Small intestine (tissue), 16 donors: ENCODE measurements around the gene GGT6. TPM values are rescaled to one million over a fixed set of nuclear protein-coding genes. Genes with fewer than 3 reads are reported as not detected.
A peak's percentile ranks its signal among the peaks of the same experiment; 100 is the strongest.
"Not testable (repeated sequence)": the region's sequence is repeated elsewhere in the genome, so short reads cannot be mapped to it uniquely, and the experiment has no call there.

Experiments used
- DNase-seq, 2 donors: peaks; one replicate each; pipeline versions ENCODE4 v3.0.0 to v3.0.0-alpha.2; 2013
- FAIRE-seq: peaks from 2 replicates; lab custom pipeline; 2012; peaks lifted over from hg19 to GRCh38; lab: Jason Lieb, UNC
- H3K27ac ChIP-seq, 3 donors: one replicate each; pipeline ENCODE4 v1.5.1; 2013; ENCODE audit warnings: low read length in 2 of 3, mild to moderate bottlenecking in 2 of 3, control low read depth in 1 of 3, inconsistent platforms in 1 of 3, low read depth in 1 of 3, moderate library complexity in 1 of 3
- H3K27me3 ChIP-seq, 3 donors: one replicate each; pipeline ENCODE4 v1.6.1; 2013; ENCODE audit warnings: low read length in 3 of 3, inconsistent platforms in 1 of 3; ENCODE audit not compliant: control insufficient read depth in 3 of 3, insufficient read depth in 3 of 3
- H3K36me3 ChIP-seq, 3 donors: one replicate each; pipeline ENCODE4 v1.6.1; 2013; ENCODE audit warnings: low read length in 3 of 3, inconsistent platforms in 1 of 3, low read depth in 1 of 3, mild to moderate bottlenecking in 1 of 3, moderate library complexity in 1 of 3; ENCODE audit not compliant: control insufficient read depth in 3 of 3, insufficient read depth in 2 of 3
- H3K4me1 ChIP-seq, 3 donors: one replicate each; pipeline ENCODE4 v1.6.1; 2013; ENCODE audit warnings: low read length in 2 of 3, inconsistent platforms in 1 of 3, low read depth in 1 of 3, mild to moderate bottlenecking in 1 of 3, moderate library complexity in 1 of 3; ENCODE audit not compliant: control insufficient read depth in 3 of 3, insufficient read depth in 2 of 3
- H3K4me3 ChIP-seq, 3 donors: one replicate each; pipeline ENCODE4 v1.5.1; 2013; ENCODE audit warnings: low read length in 3 of 3, control low read depth in 1 of 3, inconsistent platforms in 1 of 3, low read depth in 1 of 3, mild to moderate bottlenecking in 1 of 3, moderate library complexity in 1 of 3
- H3K9me3 ChIP-seq, 2 donors: one replicate each; pipeline ENCODE4 v1.6.1; 2013; ENCODE audit warnings: low read depth in 1 of 2, low read length in 1 of 2; ENCODE audit not compliant: control insufficient read depth in 2 of 2, insufficient read depth in 1 of 2
- WGBS, 3 donors: extraction: QIAGEN DNeasy Blood & Tissue Kit; methylation state at CpG; one replicate each; pipeline ENCODE4 v1.1.7; 2013; 5-methylcytosine and 5-hydroxymethylcytosine counted together
- long read RNA-seq, 10 donors: transcript quantifications; one replicate each; lab custom pipeline, GENCODE V29; 2026
- polyA plus RNA-seq, 4 donors: library from polyadenylated mRNA; stranded (reverse) in 3 of 4; unstranded in 1 of 4; fragments of 200-250 nt in 3 of 4; fragments of 120-200 nt in 1 of 4; gene quantifications; one replicate each; pipeline versions ENCODE4 v1.2.1 to v1.2.3, GENCODE V29; 2013
- donor health status: healthy with polysubstance abuse.
- donor health status: control.
- donor health status: control.
- donor health status: Bipolar disorder and iron deficiency.
- donor health status: healthy.

GGT6 gene
- polyA plus RNA-seq, result 10 to 100 TPM in 3 of 4 donors, 1 to 10 TPM in 1; 4.5 to 63.9 (median 21.4) TPM
- long read RNA-seq, donor 1, result 0 reads
- long read RNA-seq, donor 2, result 0 reads
- long read RNA-seq, donor 3, result 0 reads
- long read RNA-seq, donor 4, result 0 reads
- long read RNA-seq, donor 5, result 0 reads
- long read RNA-seq, donor 6, result 0 reads
- long read RNA-seq, donor 7, result 0 reads
- long read RNA-seq, donor 8, partial matches to known transcripts, result 0 of 1 reads
- long read RNA-seq, donor 8, other reads (novel, unspliced or antisense), result 0 of 1 reads
- long read RNA-seq, donor 9, result 0 reads
- long read RNA-seq, donor 10, partial matches to known transcripts, result 0 of 1 reads
- long read RNA-seq, donor 10, other reads (novel, unspliced or antisense), result 0 of 1 reads

GRCh38 chr17:4560421-4560820 is at the start of gene GGT6:
TSS of gene GGT6 (minus strand) at chr17:4560577. CDS start at chr17:4560521, 56 bp downstream.
- H3K27me3 ChIP-seq, result no peaks in the 10 kb centered on the region
- peak within 1 kb of the TSS; percentile 53 to 90 (median 84) for H3K27ac ChIP-seq
- WGBS, 3 donors, result 21 to 62% (median 52%) methylated on average over 12 of the region's 12 CpGs
- H3K4me3 ChIP-seq, result peak within 1 kb of the TSS in 2 of 3 donors; percentile 32 to 50
- H3K36me3 ChIP-seq, result no peaks in the 10 kb centered on the region
- H3K9me3 ChIP-seq, result no peaks in the 10 kb centered on the region
- FAIRE-seq (no peak), DNase-seq (peak; percentile 54 to 87)
- peaks cover 9 to 45% (median 9%) of the 10 kb centered on the region in 3 donors for H3K4me1 ChIP-seq

GRCh38 chr17:4610162-4610561 is 49.8 kb upstream of the GGT6 start:
- Histone ChIP-seq H3K9me3 (no peaks in the 10 kb centered on the region), H3K4me3 (no peak overlapping the region), H3K4me1 (peaks cover 0 to 46% (median 4%) of the 10 kb centered on the region in 3 donors), H3K27ac (peak overlapping the region in 1 of 3 donors; percentile 76), H3K36me3 (peaks cover 0 to 10% (median 0%) of the 10 kb centered on the region in 3 donors), H3K27me3 (no peaks in the 10 kb centered on the region)
- FAIRE-seq, result no peak
- WGBS, 3 donors, result 27 to 57% (median 36%) methylated on average over 5 of the region's 5 CpGs
- peak; percentile 60 to 66 for DNase-seq

GRCh38 chr17:4609761-4610160 is 49.4 kb upstream of the GGT6 start:
- peak overlapping the region in 1 of 3 donors; percentile 76 for H3K27ac ChIP-seq
- DNase-seq (no peak), FAIRE-seq (no peak)
- H3K36me3 ChIP-seq, result peaks cover 0 to 10% (median 0%) of the 10 kb centered on the region in 3 donors
- no peaks in the 10 kb centered on the region for H3K9me3 ChIP-seq
- 50 to 82% (median 60%) methylated on average over 7 of the region's 7 CpGs for WGBS, 3 donors
- no peaks in the 10 kb centered on the region for H3K27me3 ChIP-seq
- H3K4me3 ChIP-seq, result no peak overlapping the region
- peaks cover 0 to 46% (median 4%) of the 10 kb centered on the region in 3 donors for H3K4me1 ChIP-seq

GRCh38 chr17:4607773-4608187 is 47.4 kb upstream of the GGT6 start:
- H3K27ac ChIP-seq, result peak overlapping the region in 2 of 3 donors; percentile 57 to 78
- H3K4me1 ChIP-seq, result peaks cover 0 to 46% (median 4%) of the 10 kb centered on the region in 3 donors
- no peaks in the 10 kb centered on the region for H3K9me3 ChIP-seq
- peak; percentile 40 to 75 for DNase-seq
- no peaks in the 10 kb centered on the region for H3K27me3 ChIP-seq
- peaks cover 0 to 14% (median 0%) of the 10 kb centered on the region in 3 donors for H3K36me3 ChIP-seq
- FAIRE-seq, result no peak
- 2 to 7% (median 3%) methylated on average over 9 of the region's 9 CpGs for WGBS, 3 donors
- H3K4me3 ChIP-seq, result no peak overlapping the region

GRCh38 chr17:4607261-4607741 is 46.9 kb upstream of the GGT6 start:
- H3K27ac ChIP-seq, result peak overlapping the region in 2 of 3 donors; percentile 57 to 78
- FAIRE-seq (no peak), DNase-seq (peak in 1 of 2 donors; percentile 71)
- 64 to 75% (median 72%) methylated on average over 25 of the region's 25 CpGs for WGBS, 3 donors
- no peak overlapping the region for H3K4me3 ChIP-seq
- peaks cover 0 to 46% (median 4%) of the 10 kb centered on the region in 3 donors for H3K4me1 ChIP-seq
- peaks cover 0 to 14% (median 0%) of the 10 kb centered on the region in 3 donors for H3K36me3 ChIP-seq
- no peaks in the 10 kb centered on the region for H3K27me3 ChIP-seq
- H3K9me3 ChIP-seq, result no peaks in the 10 kb centered on the region

GRCh38 chr17:4605826-4606225 is 45.4 kb upstream of the GGT6 start:
- Histone ChIP-seq H3K9me3 (no peaks in the 10 kb centered on the region), H3K27ac (peak overlapping the region in 2 of 3 donors; percentile 12 to 13), H3K27me3 (no peaks in the 10 kb centered on the region), H3K4me3 (no peak overlapping the region), H3K36me3 (peaks cover 0 to 16% (median 0%) of the 10 kb centered on the region in 3 donors), H3K4me1 (peaks cover 0 to 45% (median 4%) of the 10 kb centered on the region in 3 donors)
- WGBS, 3 donors, result 37 to 50% (median 39%) methylated on average over 11 to 12 of the region's 12 CpGs
- FAIRE-seq (no peak), DNase-seq (peak; percentile 23 to 65)

- H3K36me3 ChIP-seq, result peaks cover 0 to 19% (median 0%) of the 10 kb centered on the region in 3 donors
- not testable (repeated sequence) for FAIRE-seq, H3K27ac ChIP-seq, H3K27me3 ChIP-seq, H3K9me3 ChIP-seq, DNase-seq, H3K4me3 ChIP-seq
- 89 to 94% (median 91%) methylated on average over 11 of the region's 11 CpGs for WGBS, 3 donors
- peaks cover 0 to 48% (median 4%) of the 10 kb centered on the region in 3 donors for H3K4me1 ChIP-seq
Measured at GRCh38 chr17:4604736-4605135, 44.4 kb upstream of the GGT6 start.

- peak in 1 of 2 donors; percentile 33 for DNase-seq
- H3K9me3 ChIP-seq, result no peaks in the 10 kb centered on the region
- peaks cover 0 to 23% (median 0%) of the 10 kb centered on the region in 3 donors for H3K36me3 ChIP-seq
- H3K27ac ChIP-seq, result peak overlapping the region in 1 of 3 donors; percentile 27
- 76 to 83% (median 78%) methylated on average over 18 of the region's 18 CpGs for WGBS, 3 donors
- H3K4me3 ChIP-seq, result no peak overlapping the region
- no peak for FAIRE-seq
- H3K27me3 ChIP-seq, result no peaks in the 10 kb centered on the region
- H3K4me1 ChIP-seq, result peaks cover 0 to 48% (median 4%) of the 10 kb centered on the region in 3 donors
Measured at GRCh38 chr17:4604111-4604644, 43.8 kb upstream of the GGT6 start.
